ENCODE data around the gene TAF15. TPM values are rescaled to one million over a fixed set of nuclear protein-coding genes. Genes with fewer than 3 reads are reported as not detected.

TAF15 gene
- total RNA-seq, 1 donor from 2014 or later: 243 TPM

- DNase-seq (no peak), ATAC-seq (ENCODE audit: low read depth) (peak; percentile 45)
- no peak overlapping the region for H3K4me3 Mint-ChIP-seq
- H3K36me3 Mint-ChIP-seq (ENCODE audit: low read depth): no peaks in the 10 kb centered on the region
- CTCF ChIA-PET: interaction anchor here (0.7 kb wide), 1 partner anchor 17 kb away, joined by 3 read pairs; no protein-coding TSS in a partner anchor
- intact Hi-C loops (cut with micrococcal nuclease): no loop called here
- POLR2A ChIA-PET: interaction anchor here (0.7 to 1.2 kb wide), 2 partner anchors 9 to 664 kb away, joined by 3 to 5 read pairs; partner anchors contain the start of gene CCL5
- no peaks in the 10 kb centered on the region for H3K9me3 Mint-ChIP-seq
- H3K27me3 Mint-ChIP-seq: no peaks in the 10 kb centered on the region
- TF ChIP-seq CTCF (IDR thresholded peaks at IDR 0.05): no peak
- H3K4me1 Mint-ChIP-seq: peaks cover 14% of the 10 kb centered on the region
- no peak overlapping the region for H3K27ac Mint-ChIP-seq
Observed at GRCh38 chr17:35870906-35871819, 61.9 kb downstream of the TAF15 start.

DNA sequence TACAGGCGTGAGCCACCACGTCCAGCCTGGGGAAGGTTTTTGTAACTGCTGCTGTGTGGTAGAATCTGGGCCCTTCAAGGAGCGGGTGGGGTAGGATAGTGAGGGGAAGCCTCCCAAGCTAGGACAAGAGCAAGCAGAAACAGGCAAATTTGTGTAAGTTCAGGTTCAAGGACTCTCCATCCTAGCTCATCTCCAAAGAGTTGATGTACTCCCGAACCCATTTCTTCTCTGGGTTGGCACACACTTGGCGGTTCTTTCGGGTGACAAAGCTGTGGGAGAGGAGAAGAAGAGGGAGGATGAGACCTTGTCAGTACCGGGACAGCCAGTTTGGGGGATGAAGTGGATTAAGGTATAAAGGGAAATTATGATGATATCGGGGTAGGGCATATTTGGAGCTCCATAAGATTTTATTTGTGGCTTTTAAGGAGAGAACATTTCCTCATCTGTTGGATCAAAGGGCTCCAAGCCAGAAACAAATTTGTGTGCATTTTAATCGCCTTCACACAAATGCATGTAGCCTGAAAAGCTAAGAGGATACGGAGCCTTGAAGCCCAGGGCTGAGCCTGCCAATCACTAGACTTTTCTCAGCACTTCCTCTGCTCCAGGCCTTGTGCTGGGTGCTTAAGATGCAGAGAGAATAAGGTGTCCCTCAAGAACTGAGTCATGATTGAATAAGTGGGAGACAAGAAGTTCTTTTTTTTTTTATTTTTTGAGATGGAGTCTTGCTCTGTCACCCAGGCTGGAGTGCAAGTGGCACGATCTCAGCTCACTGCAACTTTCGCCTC is 63.1 kb downstream of the TAF15 start:
- ChIA-PET CTCF (no interaction called here), POLR2A (interaction anchor here (0.7 kb wide), 1 partner anchor 23 kb away, joined by 4 read pairs; no protein-coding TSS in a partner anchor)
- no peak for ATAC-seq (ENCODE audit: low read depth)
- no peaks in the 10 kb centered on the region for H3K9me3 Mint-ChIP-seq
- no peak for DNase-seq
- no peak overlapping the region for H3K27ac Mint-ChIP-seq
- H3K4me3 Mint-ChIP-seq: no peak overlapping the region
- no peaks in the 10 kb centered on the region for H3K27me3 Mint-ChIP-seq
- no peak for TF ChIP-seq CTCF (IDR thresholded peaks at IDR 0.05)
- no peaks in the 10 kb centered on the region for H3K36me3 Mint-ChIP-seq (ENCODE audit: low read depth)
- H3K4me1 Mint-ChIP-seq: peaks cover 16% of the 10 kb centered on the region
- intact Hi-C loops (cut with micrococcal nuclease): no loop called here

- H3K4me3 Mint-ChIP-seq: no peak overlapping the region
Observed at GRCh38 chr17:35875072-35875799, 66.0 kb downstream of the TAF15 start.

GRCh38 chr17:35875800-35876139 is 66.5 kb downstream of the TAF15 start:
- no peak overlapping the region for H3K4me3 Mint-ChIP-seq
- intact Hi-C loops (cut with micrococcal nuclease): no loop called here
- DNase-seq (no peak), ATAC-seq (ENCODE audit: low read depth) (no peak)
- H3K36me3 Mint-ChIP-seq (ENCODE audit: low read depth): no peaks in the 10 kb centered on the region
- H3K9me3 Mint-ChIP-seq: no peaks in the 10 kb centered on the region
- peaks cover 37% of the 10 kb centered on the region for H3K4me1 Mint-ChIP-seq
- H3K27ac Mint-ChIP-seq: peak overlapping the region; percentile 8
- ChIA-PET POLR2A (no interaction called here), CTCF (no interaction called here)
- TF ChIP-seq CTCF (IDR thresholded peaks at IDR 0.05): no peak
- H3K27me3 Mint-ChIP-seq: no peaks in the 10 kb centered on the region

More at GRCh38 chr17:35875072-35875799, 66.0 kb downstream of the TAF15 start:
- no peak for ATAC-seq (ENCODE audit: low read depth)
- TF ChIP-seq CTCF (IDR thresholded peaks at IDR 0.05): no peak
- Mint-ChIP-seq H3K27ac (peak overlapping the region; percentile 8), H3K27me3 (no peaks in the 10 kb centered on the region), H3K4me1 (peaks cover 32% of the 10 kb centered on the region), H3K36me3 (ENCODE audit: low read depth) (no peaks in the 10 kb centered on the region), H3K9me3 (no peaks in the 10 kb centered on the region)
- DNase-seq: no peak
- intact Hi-C loops (cut with micrococcal nuclease): no loop called here
- CTCF ChIA-PET: no interaction called here
- POLR2A ChIA-PET: no interaction called here
